WTC11 (cell line): ENCODE measurements around the gene P3H4. TPM values are rescaled to one million over a fixed set of nuclear protein-coding genes. Genes with fewer than 3 reads are reported as not detected.

Experiments
- ATAC-seq: fragments of 200-7000 bp; cut with Tn5 transposase; 2 replicates; pipeline ENCODE4 v1.10.0; 2021; ENCODE audit warnings: mild to moderate bottlenecking, moderate library complexity
- CTCF ChIA-PET: fragments of 300-600 bp; sonication (Branson Sonifier 250); formaldehyde crosslinking; loops from one replicate; lab custom pipeline; 2021; ENCODE audit warnings: antibody characterized with exemption; lab: Charles Lee
- POLR2A ChIA-PET: fragments of 350-600 bp; sonication (Branson Sonifier 250); formaldehyde crosslinking; loops from one replicate; lab custom pipeline; 2021; ENCODE audit warnings: antibody characterized with exemption; lab: Charles Lee
- DNase-seq: peaks from one replicate; pipeline ENCODE4 v3.0.0; 2021; ENCODE audit warnings: low spot score
- H3K27ac Mint-ChIP-seq: 2 replicates; pipeline ENCODE4 v1.8.0; 2021; ENCODE audit warnings: mixed read lengths
- H3K27me3 Mint-ChIP-seq: 2 replicates; pipeline ENCODE4 v1.8.0; 2021; ENCODE audit warnings: low read depth, mild to moderate bottlenecking, moderate library complexity, mixed read lengths
- H3K36me3 Mint-ChIP-seq: 2 replicates; pipeline ENCODE4 v1.8.0; 2021; ENCODE audit warnings: mixed read lengths
- H3K4me1 Mint-ChIP-seq: 2 replicates; pipeline ENCODE4 v1.8.0; 2022; ENCODE audit warnings: mixed read lengths
- H3K4me3 Mint-ChIP-seq: 2 replicates; pipeline ENCODE4 v1.8.0; 2021; ENCODE audit warnings: mild to moderate bottlenecking, moderate library complexity, mixed read lengths
- H3K9me3 Mint-ChIP-seq: 2 replicates; pipeline ENCODE4 v1.8.0; 2021; ENCODE audit warnings: mixed read lengths
- ATF6 ChIP-seq: sonication (generic); formaldehyde crosslinking; IDR thresholded peaks from 2 replicates; pipeline ENCODE4 v1.8.1; 2023; ENCODE audit warnings: mild to moderate bottlenecking, missing genetic modification reagents
- E2F1 ChIP-seq: sonication (generic); formaldehyde crosslinking; IDR thresholded peaks from 2 replicates; pipeline ENCODE4 v1.8.0; 2022; ENCODE audit warnings: mild to moderate bottlenecking, missing genetic modification reagents
- GABPB1 ChIP-seq: sonication (generic); formaldehyde crosslinking; IDR thresholded peaks from 2 replicates; pipeline ENCODE4 v1.8.1; 2023; ENCODE audit warnings: mild to moderate bottlenecking, missing genetic modification reagents
- GTF2I ChIP-seq: fragments of 250-450 bp; sonication (Bioruptor Pico); conservative IDR thresholded peaks from 2 replicates; pipeline ENCODE4 v1.4.0; 2021; ENCODE audit warnings: mild to moderate bottlenecking
- OVOL2 ChIP-seq: fragments of 250-450 bp; sonication (Bioruptor Pico); IDR thresholded peaks from 2 replicates; pipeline ENCODE4 v1.9.0; 2021; ENCODE audit warnings: mild to moderate bottlenecking, borderline replicate concordance
- RORB ChIP-seq: fragments of 250-450 bp; sonication (Bioruptor Pico); IDR thresholded peaks from 2 replicates; pipeline ENCODE4 v1.9.0; 2021; ENCODE audit warnings: mild to moderate bottlenecking
- SMAD4 ChIP-seq: sonication (generic); formaldehyde crosslinking; IDR thresholded peaks from 2 replicates; pipeline ENCODE4 v1.8.0; 2022; ENCODE audit warnings: mild to moderate bottlenecking, missing genetic modification reagents
- STAT6 ChIP-seq: sonication (generic); formaldehyde crosslinking; conservative IDR thresholded peaks from 2 replicates; pipeline ENCODE4 v1.8.1; 2023; ENCODE audit warnings: mild to moderate bottlenecking, low read depth, missing genetic modification reagents, moderate library complexity
- ZBTB43 ChIP-seq: sonication (generic); formaldehyde crosslinking; IDR thresholded peaks from 2 replicates; pipeline ENCODE4 v1.8.1; 2023; ENCODE audit warnings: mild to moderate bottlenecking, missing genetic modification reagents
- ZMAT4 ChIP-seq: fragments of 250-450 bp; sonication (Bioruptor Pico); IDR thresholded peaks from 2 replicates; pipeline ENCODE4 v1.9.0; 2021; ENCODE audit warnings: mild to moderate bottlenecking
- ZNF138 ChIP-seq: sonication (generic); formaldehyde crosslinking; conservative IDR thresholded peaks from 2 replicates; pipeline ENCODE4 v1.8.1; 2022; ENCODE audit warnings: mild to moderate bottlenecking, moderate library complexity, missing genetic modification reagents
- ZNF219 ChIP-seq: sonication (generic); formaldehyde crosslinking; IDR thresholded peaks from 2 replicates; pipeline ENCODE4 v1.8.0; 2023; ENCODE audit warnings: missing genetic modification reagents, mild to moderate bottlenecking, borderline replicate concordance
- ZNF232 ChIP-seq: sonication (generic); formaldehyde crosslinking; IDR thresholded peaks from 2 replicates; pipeline ENCODE4 v1.8.0; 2022; ENCODE audit warnings: mild to moderate bottlenecking, missing genetic modification reagents
- ZNF416 ChIP-seq: fragments of 250-450 bp; sonication (Bioruptor Pico); IDR thresholded peaks from 2 replicates; pipeline ENCODE4 v1.9.0; 2021; ENCODE audit warnings: mild to moderate bottlenecking, inconsistent platforms
- ZNF423 ChIP-seq: fragments of 250-450 bp; sonication (Bioruptor Pico); IDR thresholded peaks from 2 replicates; pipeline ENCODE4 v2.1.2; 2022; ENCODE audit warnings: mild to moderate bottlenecking, moderate library complexity
- total RNA-seq: library from RNA; stranded (reverse); gene quantifications from 3 replicates; pipeline ENCODE4 v1.2.3, GENCODE V29; 2021

The P3H4 gene
- total RNA-seq, 1 experiment from 2014 or later = 32.1 TPM

DNA sequence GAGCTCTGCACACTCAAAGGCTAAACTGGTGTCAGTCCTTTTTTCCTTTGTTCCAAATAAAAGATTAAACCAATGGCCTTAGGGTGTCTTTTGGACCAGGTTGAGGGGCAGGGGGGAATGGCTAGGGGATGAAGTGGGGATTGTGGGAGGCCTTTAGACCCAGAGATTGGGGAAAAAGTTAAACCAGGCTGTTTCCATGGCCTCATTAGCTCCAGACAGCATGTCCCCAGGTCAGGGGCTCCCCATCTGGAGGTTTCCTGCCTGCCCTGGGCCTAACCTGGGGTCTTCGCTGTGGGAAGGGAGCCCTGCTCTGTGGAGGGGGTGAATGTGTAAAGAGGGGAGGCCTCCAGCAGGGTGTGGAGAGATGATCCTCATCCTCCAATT is 11.4 kb upstream of the P3H4 start:
- POLR2A ChIA-PET = no interaction called here
- Mint-ChIP-seq H3K27me3 (no peaks in the 10 kb centered on the region; the same call in 1 of the 2 replicates), H3K36me3 (peaks cover 27% of the 10 kb centered on the region), H3K9me3 (no peaks in the 10 kb centered on the region), H3K4me3 (no peak overlapping the region), H3K27ac (peak overlapping the region; percentile 41; the same call in 1 of the 2 replicates)
- no peak for DNase-seq
- TF ChIP-seq ZNF138 (no peak), E2F1 (CRISPR knock-in tag) (no peak), ZBTB43 (no peak), SMAD4 (no peak), STAT6 (CRISPR knock-in tag) (no peak), ZNF219 (CRISPR knock-in tag) (no peak), ZNF416 (no peak), GTF2I (CRISPR knock-in tag) (no peak), GABPB1 (CRISPR knock-in tag) (no peak)
- TF ChIP-seq, all 79 proteins: peak for 0
- no peak for ATAC-seq
- CTCF ChIA-PET = interaction anchor here (1.7 to 2.4 kb wide), 2 partner anchors 12 to 37 kb away, joined by 6 to 11 read pairs; partner anchors contain the start of gene JUP
- peaks cover 12% of the 10 kb centered on the region for H3K4me1 Mint-ChIP-seq

- H3K4me3 Mint-ChIP-seq = no peak overlapping the region
- peak overlapping the region; percentile 53; the same call in 1 of the 2 replicates for H3K27ac Mint-ChIP-seq
- H3K27me3 Mint-ChIP-seq = no peaks in the 10 kb centered on the region; the same call in 1 of the 2 replicates
- ChIA-PET CTCF (interaction anchor here (0.7 to 2.4 kb wide), 3 partner anchors 12 to 136 kb away, joined by 3 to 11 read pairs (median 6); partner anchors contain the start of gene JUP), POLR2A (no interaction called here)
- ATAC-seq (no peak), DNase-seq (no peak)
- H3K9me3 Mint-ChIP-seq = no peaks in the 10 kb centered on the region
- peaks cover 16% of the 10 kb centered on the region for H3K4me1 Mint-ChIP-seq
- TF ChIP-seq RORB (CRISPR knock-in tag) = no peak
- no peak for TF ChIP-seq ATF6 (CRISPR knock-in tag)
- no peak for TF ChIP-seq ZMAT4 (CRISPR knock-in tag)
- no peak for TF ChIP-seq OVOL2 (CRISPR knock-in tag)
- peaks cover 25% of the 10 kb centered on the region for H3K36me3 Mint-ChIP-seq
Observed at GRCh38 chr17:41822216-41823140, 10.7 kb upstream of the P3H4 start.

DNA sequence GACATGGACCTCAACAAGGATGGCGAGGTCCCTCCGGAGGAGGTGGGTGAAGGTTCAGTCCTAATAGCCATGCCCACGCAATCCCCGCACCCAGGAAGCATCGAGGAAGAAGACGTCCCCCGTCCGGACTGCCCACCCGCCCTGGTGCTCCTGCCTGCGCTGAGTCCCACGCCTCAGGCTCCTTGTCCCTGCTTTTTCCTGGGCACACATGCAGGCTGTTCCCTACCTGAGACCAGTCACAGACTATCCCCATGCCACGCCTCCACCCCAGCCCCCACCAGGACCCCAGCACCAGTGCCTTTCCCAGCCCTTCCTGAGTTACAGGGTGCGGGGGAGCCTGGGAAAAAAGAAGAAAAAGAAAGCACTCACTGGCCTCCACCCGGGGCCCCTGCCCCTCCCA is 10.0 kb upstream of the P3H4 start:
- H3K27me3 Mint-ChIP-seq = no peaks in the 10 kb centered on the region; the same call in 1 of the 2 replicates
- CTCF ChIA-PET = interaction anchor here (1.1 to 2.4 kb wide), 3 partner anchors 11 to 35 kb away, joined by 4 to 11 read pairs (median 6); partner anchors contain the start of gene JUP
- POLR2A ChIA-PET = no interaction called here
- ATAC-seq = no peak
- no peak for TF ChIP-seq ZNF232 (CRISPR knock-in tag)
- TF ChIP-seq ZNF423 (CRISPR knock-in tag) = no peak
- TF ChIP-seq, all 79 proteins: peak for 0
- Mint-ChIP-seq H3K4me3 (no peak overlapping the region), H3K9me3 (no peaks in the 10 kb centered on the region), H3K4me1 (peaks cover 16% of the 10 kb centered on the region), H3K27ac (no peak overlapping the region), H3K36me3 (peaks cover 26% of the 10 kb centered on the region)
- no peak for DNase-seq
